ENCODE data around the gene FAM241A.

The FAM241A gene

DNA sequence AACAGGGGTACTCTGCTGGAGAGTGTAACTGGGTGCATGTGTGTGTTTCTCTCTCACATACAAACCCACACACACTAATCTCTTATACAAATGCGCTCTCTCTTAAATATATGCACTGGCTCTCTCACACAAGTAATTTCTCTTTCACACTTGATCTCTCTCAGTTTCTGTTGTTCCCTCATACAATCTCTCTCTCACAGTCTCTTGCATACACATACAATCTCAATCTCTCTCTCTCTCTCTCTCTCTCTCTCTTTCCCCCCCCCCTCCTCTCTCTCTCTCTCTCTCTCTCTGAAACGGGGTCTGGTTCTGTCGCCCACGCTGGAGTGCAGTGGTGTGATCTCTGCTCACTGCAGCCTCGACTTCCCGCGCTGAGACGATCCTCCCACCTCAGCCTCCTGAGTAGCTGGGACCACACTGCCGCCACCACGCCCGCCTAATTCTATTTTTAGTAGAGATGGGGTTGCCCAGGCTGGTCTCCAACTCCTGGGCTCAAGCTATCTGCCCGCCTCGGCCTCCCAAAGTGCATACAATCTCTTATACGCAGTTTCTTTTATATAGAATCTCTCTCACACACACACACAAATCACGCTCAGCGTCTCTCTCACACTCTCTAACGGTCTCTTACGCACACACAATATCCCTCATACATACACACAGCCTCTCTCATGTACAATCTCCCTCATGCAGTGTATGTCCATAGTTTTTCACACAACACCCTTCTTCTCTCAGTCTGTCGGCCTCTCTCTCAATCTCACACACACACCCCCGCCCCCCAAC is 518 bp upstream of the FAM241A start:
- Histone ChIP-seq H3K4me3 (peak overlapping the region; percentile 96), H3K27ac (peak overlapping the region; percentile 76 to 97)
- TF ChIP-seq, protein P1, sequence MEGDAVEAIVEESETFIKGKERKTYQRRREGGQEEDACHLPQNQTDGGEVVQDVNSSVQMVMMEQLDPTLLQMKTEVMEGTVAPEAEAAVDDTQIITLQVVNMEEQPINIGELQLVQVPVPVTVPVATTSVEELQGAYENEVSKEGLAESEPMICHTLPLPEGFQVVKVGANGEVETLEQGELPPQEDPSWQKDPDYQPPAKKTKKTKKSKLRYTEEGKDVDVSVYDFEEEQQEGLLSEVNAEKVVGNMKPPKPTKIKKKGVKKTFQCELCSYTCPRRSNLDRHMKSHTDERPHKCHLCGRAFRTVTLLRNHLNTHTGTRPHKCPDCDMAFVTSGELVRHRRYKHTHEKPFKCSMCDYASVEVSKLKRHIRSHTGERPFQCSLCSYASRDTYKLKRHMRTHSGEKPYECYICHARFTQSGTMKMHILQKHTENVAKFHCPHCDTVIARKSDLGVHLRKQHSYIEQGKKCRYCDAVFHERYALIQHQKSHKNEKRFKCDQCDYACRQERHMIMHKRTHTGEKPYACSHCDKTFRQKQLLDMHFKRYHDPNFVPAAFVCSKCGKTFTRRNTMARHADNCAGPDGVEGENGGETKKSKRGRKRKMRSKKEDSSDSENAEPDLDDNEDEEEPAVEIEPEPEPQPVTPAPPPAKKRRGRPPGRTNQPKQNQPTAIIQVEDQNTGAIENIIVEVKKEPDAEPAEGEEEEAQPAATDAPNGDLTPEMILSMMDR (IDR thresholded peaks at IDR 0.05), result no peak
- DNase-seq (ENCODE audit: low spot score), result peak; percentile 74

- TF ChIP-seq, protein P1 (IDR thresholded peaks at IDR 0.05), result no peak
- peak overlapping the region; percentile 96 for H3K4me3 ChIP-seq
- peak overlapping the region; percentile 76 to 97 for H3K27ac ChIP-seq
- DNase-seq (ENCODE audit: low spot score), result peak; percentile 77
These were observed 692 bp downstream of the FAM241A start for GRCh38 chr4:112145790-112146501.

- peak overlapping the region in 1 of 2 donors; percentile 97 for H3K27ac ChIP-seq
- DNase-seq (ENCODE audit: low spot score), result no peak
- H3K4me3 ChIP-seq, result peak overlapping the region; percentile 96
- TF ChIP-seq, protein P1 (IDR thresholded peaks at IDR 0.05), result no peak
These were observed 1.2 kb downstream of the FAM241A start for GRCh38 chr4:112146502-112146813.

DNA sequence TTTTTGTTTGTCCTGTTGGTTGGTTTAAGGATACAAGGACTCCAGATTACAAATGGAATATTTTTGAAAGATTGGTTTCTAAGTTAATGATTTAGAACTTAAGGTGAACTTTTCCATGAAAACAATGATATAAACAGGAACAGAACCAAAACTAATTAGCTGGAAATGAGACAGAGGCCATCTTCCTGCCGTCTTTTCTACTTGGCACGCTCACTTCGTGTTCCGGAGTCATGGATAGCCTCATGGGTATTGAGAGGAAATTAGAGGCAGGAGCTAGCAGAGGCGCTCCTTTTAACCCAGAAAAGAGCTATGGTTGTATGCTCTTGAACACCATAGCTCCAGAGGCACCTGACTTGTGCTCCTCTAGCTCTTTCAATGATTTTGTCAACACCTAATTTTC is 2.4 kb downstream of the FAM241A start:
- H3K27ac ChIP-seq, result no peak overlapping the region
- TF ChIP-seq, protein P1 (IDR thresholded peaks at IDR 0.05), result no peak

DNA sequence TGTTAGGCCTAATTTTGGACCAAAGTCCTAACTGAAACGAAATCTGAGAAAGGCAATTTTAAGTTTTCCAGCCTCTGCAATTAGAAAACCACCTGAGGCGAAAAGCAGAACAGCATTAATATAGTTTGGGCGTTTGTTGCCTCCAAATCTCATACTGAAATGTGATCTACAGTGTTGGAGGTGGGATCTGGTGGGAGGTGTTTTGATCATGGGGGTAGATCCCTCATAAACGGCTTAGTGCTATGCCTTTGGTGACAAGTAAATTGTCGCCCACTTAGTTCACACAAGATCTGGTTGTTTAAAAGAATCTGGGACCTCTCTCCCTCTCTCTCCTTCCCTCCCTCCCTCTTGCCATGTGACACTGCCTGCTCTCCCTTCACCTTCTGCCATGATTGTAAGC is 5.7 kb downstream of the FAM241A start:
- TF ChIP-seq, protein P1 (IDR thresholded peaks at IDR 0.05), result no peak

More for the DNA sequence above, 2.4 kb downstream of the FAM241A start:
- H3K4me3 ChIP-seq, result peak overlapping the region; percentile 96
- DNase-seq (ENCODE audit: low spot score), result no peak

GRCh38 chr4:112152521-112152920 is 7.3 kb downstream of the FAM241A start:
- TF ChIP-seq, protein P1 (IDR thresholded peaks at IDR 0.05), result no peak
- no peak overlapping the region for H3K27ac ChIP-seq

More for the DNA sequence above, 5.7 kb downstream of the FAM241A start:
- Histone ChIP-seq H3K4me3 (no peak overlapping the region), H3K27ac (no peak overlapping the region)
- DNase-seq (ENCODE audit: low spot score), result no peak

More at GRCh38 chr4:112152521-112152920, 7.3 kb downstream of the FAM241A start:
- H3K4me3 ChIP-seq, result no peak overlapping the region
- DNase-seq (ENCODE audit: low spot score), result no peak
